IPS-18a (cell line): ENCODE measurements around the gene ABLIM1.
A peak's percentile ranks its signal among the peaks of the same experiment; 100 is the strongest.

Experiments used
- H3K27ac ChIP-seq: one replicate; pipeline ENCODE4 v1.5.1; 2013; ENCODE audit warnings: low read length
- H3K27me3 ChIP-seq: one replicate; pipeline ENCODE4 v1.6.1; 2013; ENCODE audit warnings: mild to moderate bottlenecking, low read length; ENCODE audit not compliant: control insufficient read depth, insufficient read depth
- H3K36me3 ChIP-seq: one replicate; pipeline ENCODE4 v1.6.1; 2013; ENCODE audit warnings: low read depth, low read length; ENCODE audit not compliant: control insufficient read depth
- H3K4me1 ChIP-seq: one replicate; pipeline ENCODE4 v1.6.1; 2013; ENCODE audit warnings: low read depth, low read length; ENCODE audit not compliant: control insufficient read depth
- H3K4me3 ChIP-seq: one replicate; pipeline ENCODE4 v1.5.1; 2013; ENCODE audit warnings: low read length
- H3K9ac ChIP-seq: one replicate; pipeline ENCODE4 v1.6.1; 2013; ENCODE audit warnings: mild to moderate bottlenecking, low read length, moderate library complexity
- H3K9me3 ChIP-seq: one replicate; pipeline ENCODE4 v1.6.1; 2013; ENCODE audit warnings: low read depth, low read length; ENCODE audit not compliant: control insufficient read depth

ABLIM1 gene

DNA sequence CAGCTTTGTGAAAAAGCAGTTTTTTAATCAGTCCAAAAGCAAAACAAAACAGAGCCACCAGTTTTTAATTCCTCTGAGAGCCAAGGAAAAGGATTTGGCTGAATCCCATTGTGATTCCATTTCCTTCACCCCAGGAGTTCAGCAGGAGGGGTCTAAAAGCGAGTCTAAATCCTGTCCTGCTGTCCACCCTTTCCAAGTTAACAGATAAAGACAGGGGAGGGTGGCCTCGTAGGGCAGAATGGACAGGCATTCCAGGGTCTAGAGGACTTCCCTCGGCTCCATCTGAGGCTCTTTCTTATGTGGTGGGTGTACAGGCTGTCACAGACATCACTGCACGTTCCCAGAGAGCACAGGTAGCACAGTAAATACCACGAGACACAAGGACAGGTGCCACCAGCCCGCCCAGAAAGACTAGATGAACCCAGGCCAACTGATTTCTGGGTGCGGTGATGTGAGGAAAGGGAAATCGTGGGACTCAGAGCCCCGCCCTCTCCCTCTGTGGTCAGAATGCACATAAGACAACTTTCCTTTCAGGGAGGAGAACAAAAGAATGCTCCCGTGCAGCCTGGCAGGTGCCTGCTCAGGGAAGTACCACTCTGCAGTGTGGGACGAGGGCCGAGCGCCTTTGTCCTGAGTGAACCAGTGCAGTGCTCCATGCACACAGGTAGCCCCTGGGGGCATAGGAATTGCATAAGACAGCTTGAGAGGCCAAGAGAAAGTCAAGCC lies 119.7 kb downstream of the ABLIM1 start:
- peak overlapping the region; percentile 34 for H3K4me3 ChIP-seq
- no peak overlapping the region for H3K27ac ChIP-seq
- H3K27me3 ChIP-seq, result peaks cover 23% of the 10 kb centered on the region
- H3K9me3 ChIP-seq, result no peaks in the 10 kb centered on the region
- H3K4me1 ChIP-seq, result peaks cover 24% of the 10 kb centered on the region
- H3K36me3 ChIP-seq, result no peaks in the 10 kb centered on the region
- H3K9ac ChIP-seq, result no peak overlapping the region

GRCh38 chr10:114537736-114538135 lies 120.3 kb downstream of the ABLIM1 start:
- H3K9me3 ChIP-seq, result no peaks in the 10 kb centered on the region
- no peak overlapping the region for H3K9ac ChIP-seq
- H3K4me3 ChIP-seq, result peak overlapping the region; percentile 34
- peaks cover 24% of the 10 kb centered on the region for H3K4me1 ChIP-seq
- H3K27ac ChIP-seq, result no peak overlapping the region
- peaks cover 23% of the 10 kb centered on the region for H3K27me3 ChIP-seq
- H3K36me3 ChIP-seq, result no peaks in the 10 kb centered on the region

- H3K9ac ChIP-seq, result no peak overlapping the region
- H3K9me3 ChIP-seq, result no peaks in the 10 kb centered on the region
- H3K36me3 ChIP-seq, result no peaks in the 10 kb centered on the region
- H3K27ac ChIP-seq, result no peak overlapping the region
- H3K27me3 ChIP-seq, result peaks cover 11% of the 10 kb centered on the region
- H3K4me1 ChIP-seq, result peaks cover 23% of the 10 kb centered on the region
- no peak overlapping the region for H3K4me3 ChIP-seq
These were observed 123.5 kb downstream of the ABLIM1 start for GRCh38 chr10:114534571-114534981.

- no peak overlapping the region for H3K27ac ChIP-seq
- H3K9me3 ChIP-seq, result no peaks in the 10 kb centered on the region
- no peaks in the 10 kb centered on the region for H3K36me3 ChIP-seq
- no peak overlapping the region for H3K4me3 ChIP-seq
- no peak overlapping the region for H3K9ac ChIP-seq
- H3K27me3 ChIP-seq, result no peaks in the 10 kb centered on the region
- peaks cover 3% of the 10 kb centered on the region for H3K4me1 ChIP-seq
These were observed 125.8 kb downstream of the ABLIM1 start for GRCh38 chr10:114532226-114532625.

- peaks cover 37% of the 10 kb centered on the region for H3K4me1 ChIP-seq
- H3K9me3 ChIP-seq, result no peaks in the 10 kb centered on the region
- peak overlapping the region; percentile 89 for H3K27ac ChIP-seq
- H3K4me3 ChIP-seq, result peak overlapping the region; percentile 87
- no peaks in the 10 kb centered on the region for H3K27me3 ChIP-seq
- H3K36me3 ChIP-seq, result no peaks in the 10 kb centered on the region
- H3K9ac ChIP-seq, result peak overlapping the region; percentile 71
These were observed 131.4 kb downstream of the ABLIM1 start for GRCh38 chr10:114526504-114527238.

- H3K27me3 ChIP-seq, result no peaks in the 10 kb centered on the region
- H3K4me3 ChIP-seq, result peak overlapping the region; percentile 87
- H3K9ac ChIP-seq, result peak overlapping the region; percentile 71
- H3K4me1 ChIP-seq, result peaks cover 38% of the 10 kb centered on the region
- H3K9me3 ChIP-seq, result no peaks in the 10 kb centered on the region
- H3K27ac ChIP-seq, result no peak overlapping the region
- no peaks in the 10 kb centered on the region for H3K36me3 ChIP-seq
These were observed 132.0 kb downstream of the ABLIM1 start for GRCh38 chr10:114526126-114526503.

DNA sequence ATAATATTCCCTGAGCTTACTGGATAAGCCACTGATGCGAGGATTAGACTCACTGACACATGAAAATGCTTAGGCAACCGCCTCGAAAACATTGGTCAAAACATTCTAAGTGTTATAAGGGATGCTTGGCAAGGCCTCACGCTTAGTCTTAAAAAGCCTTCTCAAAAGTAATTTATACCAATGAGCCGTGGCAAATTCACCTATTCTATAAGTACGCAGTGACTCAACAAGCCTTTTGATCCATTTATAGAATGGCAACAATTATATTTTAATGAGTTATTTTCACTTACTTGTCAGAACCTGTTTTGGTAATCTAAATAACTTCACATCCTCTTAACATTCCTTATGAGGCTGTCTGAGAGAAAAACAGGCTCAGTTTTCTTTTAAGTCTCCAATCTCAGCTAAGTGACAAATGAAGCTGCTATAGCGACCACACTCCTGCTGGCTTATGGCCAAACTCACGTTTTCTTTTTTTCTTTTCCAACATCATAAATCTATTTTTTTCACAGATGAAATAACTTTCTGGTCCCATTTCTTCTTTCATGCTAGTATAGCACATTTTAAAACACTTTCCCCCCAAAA lies 132.6 kb downstream of the ABLIM1 start:
- peak overlapping the region; percentile 87 for H3K4me3 ChIP-seq
- peaks cover 38% of the 10 kb centered on the region for H3K4me1 ChIP-seq
- H3K27me3 ChIP-seq, result no peaks in the 10 kb centered on the region
- peak overlapping the region; percentile 71 for H3K9ac ChIP-seq
- no peaks in the 10 kb centered on the region for H3K36me3 ChIP-seq
- no peaks in the 10 kb centered on the region for H3K9me3 ChIP-seq
- H3K27ac ChIP-seq, result no peak overlapping the region

DNA sequence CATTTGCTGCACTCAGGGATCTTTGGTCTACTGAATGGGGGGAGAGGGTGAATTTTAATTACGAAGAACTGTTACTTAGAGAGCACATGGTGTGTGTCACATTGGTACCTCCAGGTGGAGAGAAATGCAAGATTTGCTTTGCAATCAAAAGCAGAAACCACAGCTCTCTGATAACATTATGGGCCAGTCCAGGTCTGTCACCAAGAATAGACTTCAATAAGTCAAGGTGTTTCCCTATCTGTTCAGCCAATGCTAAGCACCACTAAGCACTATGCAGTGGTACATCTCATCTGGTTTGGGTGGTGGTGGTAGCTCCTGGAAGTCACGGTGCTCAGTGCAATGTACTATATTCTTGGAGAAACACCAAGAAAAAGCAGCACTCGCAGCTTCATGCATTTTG lies 134.2 kb downstream of the ABLIM1 start:
- H3K4me3 ChIP-seq, result no peak overlapping the region
- no peaks in the 10 kb centered on the region for H3K27me3 ChIP-seq
- H3K4me1 ChIP-seq, result peaks cover 46% of the 10 kb centered on the region
- H3K36me3 ChIP-seq, result no peaks in the 10 kb centered on the region
- no peaks in the 10 kb centered on the region for H3K9me3 ChIP-seq
- no peak overlapping the region for H3K9ac ChIP-seq
- H3K27ac ChIP-seq, result no peak overlapping the region

- Histone ChIP-seq H3K4me3 (no peak overlapping the region), H3K9ac (no peak overlapping the region), H3K4me1 (peaks cover 42% of the 10 kb centered on the region), H3K36me3 (no peaks in the 10 kb centered on the region), H3K27ac (no peak overlapping the region), H3K9me3 (no peaks in the 10 kb centered on the region), H3K27me3 (no peaks in the 10 kb centered on the region)
These were observed 136.8 kb downstream of the ABLIM1 start for GRCh38 chr10:114521255-114521654.

DNA sequence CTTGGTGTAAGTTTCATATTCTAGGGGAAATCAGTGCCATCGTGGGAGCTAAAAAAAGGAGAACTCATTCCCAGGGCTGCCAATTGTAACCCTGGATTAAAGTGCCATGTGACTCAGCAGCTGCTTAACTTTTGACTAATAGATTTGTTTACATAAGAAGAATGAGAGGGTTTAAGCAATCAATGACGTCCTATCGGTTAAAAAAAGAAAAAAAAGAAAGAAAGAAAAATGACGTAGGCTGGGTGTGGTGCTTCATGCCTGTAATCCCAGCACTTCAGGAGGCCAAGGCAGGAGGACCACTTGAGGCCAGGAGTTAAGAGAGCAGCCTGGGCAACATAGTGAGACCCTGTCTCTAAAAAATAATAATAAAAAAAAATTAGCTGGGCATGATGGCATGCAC lies 137.6 kb downstream of the ABLIM1 start:
- H3K27ac ChIP-seq, result no peak overlapping the region
- no peak overlapping the region for H3K4me3 ChIP-seq
- no peak overlapping the region for H3K9ac ChIP-seq
- H3K4me1 ChIP-seq, result peaks cover 43% of the 10 kb centered on the region
- H3K9me3 ChIP-seq, result no peaks in the 10 kb centered on the region
- H3K36me3 ChIP-seq, result no peaks in the 10 kb centered on the region
- H3K27me3 ChIP-seq, result no peaks in the 10 kb centered on the region

- Histone ChIP-seq H3K9me3 (no peaks in the 10 kb centered on the region), H3K4me3 (no peak overlapping the region), H3K27me3 (no peaks in the 10 kb centered on the region), H3K9ac (no peak overlapping the region), H3K36me3 (no peaks in the 10 kb centered on the region), H3K4me1 (peaks cover 42% of the 10 kb centered on the region), H3K27ac (no peak overlapping the region)
These were observed 138.2 kb downstream of the ABLIM1 start for GRCh38 chr10:114519756-114520293.
